DOHH2 (cell line): ENCODE results near the gene BSPRY.

Source experiments
- EZH2phosphoT487 ChIP-seq: fragments of 200-600 bp; sonication (generic); IDR thresholded peaks from 2 replicates; pipeline ENCODE4 v1.6.1; 2017; ENCODE audit warnings: borderline replicate concordance, mild to moderate bottlenecking, antibody characterized with exemption, low read length, moderate library complexity, mixed read lengths
- TF ChIP-seq, protein P1 (sequence below): fragments of 200-600 bp; sonication (generic); IDR thresholded peaks from one replicate; pipeline ENCODE4 v1.5.1; 2014; ENCODE audit warnings: antibody characterized with exemption, mild to moderate bottlenecking, low read depth, low read length; ENCODE audit not compliant: poor library complexity, severe bottlenecking

DNA sequence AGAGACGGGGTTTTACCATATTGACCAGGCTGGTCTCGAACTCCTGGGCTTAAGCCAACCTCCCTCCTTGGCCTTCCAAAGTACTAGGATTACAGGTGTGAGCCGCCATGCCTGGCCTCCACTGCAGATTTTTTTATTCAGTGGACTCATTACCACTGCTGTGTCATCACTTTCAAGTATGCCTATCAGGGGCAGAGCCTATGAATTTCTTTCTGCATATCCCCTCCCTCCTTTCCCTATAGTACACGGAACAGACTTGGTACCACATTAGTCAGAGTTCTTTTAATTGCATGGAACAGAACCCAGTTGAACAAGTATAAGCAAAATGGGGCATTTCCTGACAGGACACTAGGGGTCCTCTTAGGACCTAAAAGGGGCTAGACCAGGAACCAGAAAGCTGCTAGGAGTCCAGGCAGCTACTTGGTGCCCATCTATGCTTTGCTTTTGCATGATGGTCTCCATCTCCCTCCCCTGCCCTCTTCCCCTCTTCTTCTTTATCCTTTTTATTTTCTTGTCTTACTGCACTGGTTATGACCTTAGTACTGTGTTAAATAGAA is 5.8 kb downstream of the BSPRY start:
- TF ChIP-seq, protein P1, sequence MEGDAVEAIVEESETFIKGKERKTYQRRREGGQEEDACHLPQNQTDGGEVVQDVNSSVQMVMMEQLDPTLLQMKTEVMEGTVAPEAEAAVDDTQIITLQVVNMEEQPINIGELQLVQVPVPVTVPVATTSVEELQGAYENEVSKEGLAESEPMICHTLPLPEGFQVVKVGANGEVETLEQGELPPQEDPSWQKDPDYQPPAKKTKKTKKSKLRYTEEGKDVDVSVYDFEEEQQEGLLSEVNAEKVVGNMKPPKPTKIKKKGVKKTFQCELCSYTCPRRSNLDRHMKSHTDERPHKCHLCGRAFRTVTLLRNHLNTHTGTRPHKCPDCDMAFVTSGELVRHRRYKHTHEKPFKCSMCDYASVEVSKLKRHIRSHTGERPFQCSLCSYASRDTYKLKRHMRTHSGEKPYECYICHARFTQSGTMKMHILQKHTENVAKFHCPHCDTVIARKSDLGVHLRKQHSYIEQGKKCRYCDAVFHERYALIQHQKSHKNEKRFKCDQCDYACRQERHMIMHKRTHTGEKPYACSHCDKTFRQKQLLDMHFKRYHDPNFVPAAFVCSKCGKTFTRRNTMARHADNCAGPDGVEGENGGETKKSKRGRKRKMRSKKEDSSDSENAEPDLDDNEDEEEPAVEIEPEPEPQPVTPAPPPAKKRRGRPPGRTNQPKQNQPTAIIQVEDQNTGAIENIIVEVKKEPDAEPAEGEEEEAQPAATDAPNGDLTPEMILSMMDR, result no peak
- TF ChIP-seq EZH2phosphoT487, result no peak
